ENCODE results near the gene C1QTNF7. TPM values are rescaled to one million over a fixed set of nuclear protein-coding genes. Genes with fewer than 3 reads are reported as not detected.

The C1QTNF7 gene
- total and polyA plus RNA-seq, 2 of the 13 experiments (the other 11 are each of a cell fraction or from before 2014, with no cell fraction given), result not detected

DNA sequence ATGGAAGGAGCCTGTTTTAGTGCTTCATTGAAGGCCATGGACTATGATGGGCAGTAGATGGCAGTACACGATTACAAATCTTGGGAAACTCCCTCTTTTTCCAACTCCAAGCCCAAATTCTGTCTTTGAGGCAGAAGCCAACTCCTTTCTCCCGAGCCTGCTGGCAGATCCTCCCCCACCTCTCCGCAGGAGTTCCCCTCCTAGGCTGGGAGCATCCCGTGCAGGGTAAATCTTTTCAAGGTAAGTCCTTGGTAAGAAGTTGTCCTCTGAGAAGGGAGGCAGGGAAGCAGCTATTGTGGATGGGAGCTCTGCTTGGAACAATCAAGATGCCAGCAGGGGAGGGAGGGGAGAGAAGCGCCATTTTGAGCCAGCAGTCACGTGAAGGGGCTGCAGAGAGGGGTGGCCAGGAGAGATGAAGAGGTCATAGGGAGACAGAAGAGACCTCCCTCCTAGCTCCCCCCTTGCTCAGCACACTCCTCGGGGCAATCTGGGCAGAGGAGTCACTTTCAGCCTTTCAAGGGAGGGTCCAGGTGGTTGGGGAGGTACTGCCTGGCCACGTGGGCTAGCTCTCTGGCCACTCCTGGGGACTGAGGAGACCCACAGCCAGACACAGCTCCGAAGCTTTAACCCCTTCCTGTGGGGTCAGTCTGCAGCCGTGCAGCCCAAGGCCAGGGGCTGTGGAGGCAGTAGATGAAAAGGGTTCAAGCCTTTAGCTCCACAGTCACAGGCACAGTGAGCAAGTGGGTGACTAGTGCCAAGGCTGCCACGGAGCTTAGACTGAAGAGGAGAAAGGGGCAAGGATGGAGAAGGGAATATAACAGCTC is 51.5 kb downstream of the C1QTNF7 start (continued):
- TF ChIP-seq, protein P1, sequence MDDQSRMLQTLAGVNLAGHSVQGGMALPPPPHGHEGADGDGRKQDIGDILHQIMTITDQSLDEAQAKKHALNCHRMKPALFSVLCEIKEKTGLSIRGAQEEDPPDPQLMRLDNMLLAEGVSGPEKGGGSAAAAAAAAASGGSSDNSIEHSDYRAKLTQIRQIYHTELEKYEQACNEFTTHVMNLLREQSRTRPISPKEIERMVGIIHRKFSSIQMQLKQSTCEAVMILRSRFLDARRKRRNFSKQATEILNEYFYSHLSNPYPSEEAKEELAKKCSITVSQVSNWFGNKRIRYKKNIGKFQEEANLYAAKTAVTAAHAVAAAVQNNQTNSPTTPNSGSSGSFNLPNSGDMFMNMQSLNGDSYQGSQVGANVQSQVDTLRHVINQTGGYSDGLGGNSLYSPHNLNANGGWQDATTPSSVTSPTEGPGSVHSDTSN (CRISPR knock-in tag; IDR thresholded peaks at IDR 0.05; ENCODE audit: borderline replicate concordance), result no peak
- TF ChIP-seq, protein P2, sequence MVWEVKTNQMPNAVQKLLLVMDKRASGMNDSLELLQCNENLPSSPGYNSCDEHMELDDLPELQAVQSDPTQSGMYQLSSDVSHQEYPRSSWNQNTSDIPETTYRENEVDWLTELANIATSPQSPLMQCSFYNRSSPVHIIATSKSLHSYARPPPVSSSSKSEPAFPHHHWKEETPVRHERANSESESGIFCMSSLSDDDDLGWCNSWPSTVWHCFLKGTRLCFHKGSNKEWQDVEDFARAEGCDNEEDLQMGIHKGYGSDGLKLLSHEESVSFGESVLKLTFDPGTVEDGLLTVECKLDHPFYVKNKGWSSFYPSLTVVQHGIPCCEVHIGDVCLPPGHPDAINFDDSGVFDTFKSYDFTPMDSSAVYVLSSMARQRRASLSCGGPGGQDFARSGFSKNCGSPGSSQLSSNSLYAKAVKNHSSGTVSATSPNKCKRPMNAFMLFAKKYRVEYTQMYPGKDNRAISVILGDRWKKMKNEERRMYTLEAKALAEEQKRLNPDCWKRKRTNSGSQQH (CRISPR knock-in tag; IDR thresholded peaks at IDR 0.05; ENCODE audit: low read depth), result no peak
- TF ChIP-seq MAZ (IDR thresholded peaks at IDR 0.05; ENCODE audit: borderline replicate concordance, low read depth, low read length) (no peak), MAZ (CRISPR knock-in tag; IDR thresholded peaks at IDR 0.05; ENCODE audit: low read depth) (no peak), ZNF350 (CRISPR knock-in tag; IDR thresholded peaks at IDR 0.05; ENCODE audit: borderline replicate concordance, low read depth) (peak; percentile 71; the same call in 1 of the 2 replicates), NFIB (CRISPR knock-in tag; IDR thresholded peaks at IDR 0.05; ENCODE audit: borderline replicate concordance) (no peak), FIP1L1 (IDR thresholded peaks at IDR 0.05; ENCODE audit: borderline replicate concordance, insufficient read depth, low read depth, low read length) (no peak), ZNF775 (CRISPR knock-in tag; IDR thresholded peaks at IDR 0.05; ENCODE audit: borderline replicate concordance) (no peak), DNMT1 (CRISPR knock-in tag; IDR thresholded peaks at IDR 0.05) (no peak), ZNF547 (CRISPR knock-in tag; IDR thresholded peaks at IDR 0.05) (0 out of 2 replicates have a peak, but pooled peaks have one; percentile 43), CEBPG (CRISPR knock-in tag; IDR thresholded peaks at IDR 0.05) (no peak), ZNF607 (CRISPR knock-in tag; IDR thresholded peaks at IDR 0.05; ENCODE audit: borderline replicate concordance) (no peak), ZNF10 (CRISPR knock-in tag; IDR thresholded peaks at IDR 0.05; ENCODE audit: borderline replicate concordance, low read depth) (no peak), ZSCAN25 (CRISPR knock-in tag; IDR thresholded peaks at IDR 0.05) (peak; percentile 97), PRMT3 (CRISPR knock-in tag; IDR thresholded peaks at IDR 0.05; ENCODE audit: borderline replicate concordance, low read depth) (no peak), MYC (CRISPR knock-in tag; IDR thresholded peaks at IDR 0.05; ENCODE audit: borderline replicate concordance) (peak; percentile 83; the same call in 1 of the 2 replicates), ZNF773 (CRISPR knock-in tag; IDR thresholded peaks at IDR 0.05; ENCODE audit: borderline replicate concordance) (no peak), HDAC6 (IDR thresholded peaks at IDR 0.05; ENCODE audit: low read depth, low read length) (no peak), ZNF3 (CRISPR knock-in tag; IDR thresholded peaks at IDR 0.05) (no peak), ZNF160 (CRISPR knock-in tag; IDR thresholded peaks at IDR 0.05) (no peak)
- TF ChIP-seq, protein P3, sequence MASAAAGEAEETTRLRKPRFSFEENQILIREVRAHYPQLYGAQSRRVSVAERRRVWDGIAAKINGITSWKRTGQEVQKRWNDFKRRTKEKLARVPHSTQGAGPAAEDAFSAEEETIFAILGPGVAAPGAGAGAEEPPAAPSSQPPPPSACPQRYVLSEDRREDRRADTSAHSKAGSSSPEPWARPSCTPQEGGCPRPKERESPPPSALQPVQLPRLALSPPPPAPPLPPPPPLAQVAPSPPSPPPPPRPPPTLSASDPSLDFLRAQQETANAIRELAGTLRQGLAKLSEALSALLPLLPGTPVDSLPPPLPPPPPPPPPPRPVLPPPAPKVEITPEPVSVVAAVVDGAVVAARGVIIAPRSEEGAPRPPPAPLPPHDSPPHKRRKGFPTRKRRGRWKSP (CRISPR knock-in tag; IDR thresholded peaks at IDR 0.05), result no peak
- TF ChIP-seq, protein P4, sequence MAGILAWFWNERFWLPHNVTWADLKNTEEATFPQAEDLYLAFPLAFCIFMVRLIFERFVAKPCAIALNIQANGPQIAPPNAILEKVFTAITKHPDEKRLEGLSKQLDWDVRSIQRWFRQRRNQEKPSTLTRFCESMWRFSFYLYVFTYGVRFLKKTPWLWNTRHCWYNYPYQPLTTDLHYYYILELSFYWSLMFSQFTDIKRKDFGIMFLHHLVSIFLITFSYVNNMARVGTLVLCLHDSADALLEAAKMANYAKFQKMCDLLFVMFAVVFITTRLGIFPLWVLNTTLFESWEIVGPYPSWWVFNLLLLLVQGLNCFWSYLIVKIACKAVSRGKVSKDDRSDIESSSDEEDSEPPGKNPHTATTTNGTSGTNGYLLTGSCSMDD (CRISPR knock-in tag; IDR thresholded peaks at IDR 0.05), result no peak
